GM10847 (cell line): ENCODE results near the gene ELF1.

Experiments used
- POLR2A ChIP-seq: IDR thresholded peaks from 2 replicates; pipeline ENCODE4 v1.6.1; 2011; ENCODE audit not compliant: insufficient read length; ENCODE audit errors: extremely low read depth

ELF1 gene

DNA sequence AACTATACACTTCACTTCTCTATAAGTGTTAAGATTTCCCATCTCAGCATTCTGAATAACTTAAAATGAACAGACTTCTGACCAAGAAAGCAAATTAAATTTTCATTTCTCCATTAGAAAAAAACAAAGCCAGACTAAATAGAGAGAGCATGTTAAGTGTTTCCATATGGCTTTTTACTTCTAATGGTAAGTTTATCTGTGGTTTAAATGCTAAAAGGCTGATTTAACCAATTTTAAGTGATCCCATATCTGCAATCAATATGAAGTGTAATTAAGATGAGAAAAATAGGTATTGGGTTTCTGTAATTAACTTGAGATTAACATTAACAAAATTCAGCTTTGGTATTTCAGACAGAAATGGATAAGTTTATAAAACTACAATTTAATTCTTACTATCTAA, 107.8 kb downstream of the ELF1 start:
- TF ChIP-seq POLR2A = no peak

DNA sequence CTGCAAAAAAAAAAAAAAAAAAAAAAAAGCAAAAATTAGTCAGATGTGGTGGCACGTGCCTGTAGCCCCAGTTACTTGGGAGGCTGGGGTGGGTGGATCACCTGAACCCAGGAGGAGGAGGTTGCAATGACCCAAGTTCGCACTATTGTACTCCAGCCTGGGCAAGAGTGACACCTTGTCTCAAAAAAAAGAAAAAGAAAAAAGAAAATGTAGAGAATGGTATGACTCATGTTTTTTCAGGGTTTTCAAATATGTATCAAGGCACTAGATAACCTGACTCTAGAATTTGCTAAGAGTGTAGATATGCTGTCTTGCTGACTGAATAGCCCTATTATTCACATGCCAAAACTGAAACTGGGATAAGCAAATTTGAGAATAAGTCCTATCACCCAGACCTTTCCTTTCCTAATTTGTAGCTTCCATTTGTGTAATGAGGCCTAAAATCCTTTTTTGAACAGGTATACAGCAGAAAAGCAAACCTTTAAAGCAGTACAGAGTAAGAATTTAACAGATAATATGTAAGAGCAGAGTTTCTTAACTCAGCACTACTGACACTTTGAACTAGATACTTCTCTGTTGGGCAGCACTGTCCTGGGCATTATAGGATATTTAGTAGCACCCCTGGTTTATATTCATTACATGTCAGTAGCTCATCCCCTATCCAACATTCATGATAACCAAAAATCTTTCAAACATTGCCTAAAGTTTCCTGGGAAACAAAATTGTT, 108.6 kb downstream of the ELF1 start:
- no peak for TF ChIP-seq POLR2A

DNA sequence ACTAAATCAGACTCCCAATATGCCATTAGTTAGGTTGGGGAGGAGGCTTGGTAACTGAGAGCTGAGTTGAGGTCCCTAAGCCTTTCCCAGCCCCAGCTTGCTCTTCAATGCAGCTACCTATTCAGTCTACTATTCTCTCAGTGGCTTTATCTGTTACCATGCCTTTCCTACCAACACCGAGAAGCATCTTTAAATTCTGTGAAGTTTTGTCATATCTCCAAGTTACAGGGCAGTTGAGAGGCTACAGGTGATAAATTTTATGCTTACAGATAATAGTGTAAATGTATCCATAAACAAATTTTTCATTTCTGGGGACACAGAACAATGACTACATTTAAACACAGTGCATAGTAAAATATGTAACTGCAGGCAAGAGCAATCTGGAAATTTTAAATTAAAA, 110.6 kb downstream of the ELF1 start:
- TF ChIP-seq POLR2A = no peak

DNA sequence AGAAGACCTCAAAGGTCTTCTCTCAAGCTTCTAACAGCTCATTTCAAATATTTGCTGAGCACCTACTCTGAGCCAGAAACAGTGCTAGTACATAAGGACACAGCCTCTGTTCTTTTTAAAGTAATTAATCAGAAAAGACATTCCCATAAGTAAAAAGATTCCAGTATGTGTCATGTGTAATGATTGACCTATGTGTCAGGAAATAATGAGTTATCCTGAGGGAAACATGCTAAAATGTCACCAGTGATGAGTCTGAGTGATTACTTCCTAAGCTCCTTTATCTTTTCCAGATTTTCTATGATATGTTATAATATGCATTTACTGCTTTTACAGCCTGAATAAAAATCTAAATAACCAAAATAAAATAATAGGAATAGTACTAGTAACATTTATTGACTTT, 122.1 kb downstream of the ELF1 start:
- no peak for TF ChIP-seq POLR2A

DNA sequence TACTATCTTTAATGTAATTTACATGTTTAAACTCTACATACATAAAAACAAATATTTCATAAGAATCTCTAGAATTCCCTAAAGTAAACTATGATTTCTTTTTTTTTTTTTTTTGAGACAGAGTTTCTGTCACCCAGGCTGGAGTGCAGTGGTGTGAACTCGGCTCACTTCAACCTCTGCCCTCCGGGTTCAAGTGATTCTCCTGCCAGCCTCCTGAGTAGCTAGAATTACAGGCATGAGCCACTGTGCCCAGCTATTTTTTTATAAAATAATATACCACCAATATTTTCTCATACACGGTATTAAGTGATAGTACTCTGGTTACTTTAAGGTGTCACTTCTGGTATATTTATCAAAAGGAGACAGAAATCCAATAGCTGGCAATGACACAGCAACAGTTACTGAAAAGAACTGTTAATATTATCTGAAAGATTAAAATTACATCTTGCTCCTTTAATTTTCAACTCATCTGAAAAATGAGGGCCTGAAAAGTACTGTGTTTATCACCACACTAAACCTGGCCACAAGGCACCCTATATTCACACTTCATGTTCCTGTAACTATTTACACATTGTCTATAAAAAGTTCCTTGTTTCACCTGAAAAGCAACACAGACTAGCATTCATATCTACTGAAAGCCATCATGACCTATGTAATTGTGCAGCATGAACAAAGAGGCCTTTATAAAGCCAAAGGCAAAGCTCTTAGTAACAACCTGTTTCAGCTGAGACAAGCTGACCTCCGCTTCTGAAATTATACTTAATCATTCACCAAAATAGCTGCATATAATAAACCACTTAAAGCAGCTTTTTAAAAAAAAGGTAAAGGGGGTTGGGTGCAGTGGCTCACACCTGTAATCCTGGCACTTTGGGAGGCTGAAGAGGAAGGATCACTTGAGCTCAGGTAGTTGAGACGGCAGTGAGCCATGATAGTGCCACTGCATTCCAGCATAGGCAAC, 123.6 kb downstream of the ELF1 start:
- TF ChIP-seq POLR2A = no peak

DNA sequence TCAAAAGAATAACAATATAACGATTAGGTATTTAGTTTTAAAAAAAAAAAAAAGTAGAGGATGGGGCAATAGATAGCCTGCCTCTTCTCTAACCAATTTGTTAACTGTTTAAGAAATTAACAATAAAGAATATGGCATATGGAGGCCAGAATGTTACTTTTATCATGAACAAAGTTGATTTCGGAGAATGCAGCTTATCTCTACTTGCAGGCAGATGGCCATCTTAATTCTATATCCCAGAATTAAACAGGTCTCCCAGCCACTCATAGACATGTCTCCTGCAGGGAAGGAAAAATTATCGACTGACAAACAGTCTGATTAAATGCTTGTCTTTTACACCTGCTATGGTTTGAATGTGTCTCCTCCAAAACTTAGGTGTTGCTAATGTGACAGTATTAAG, 133.1 kb downstream of the ELF1 start:
- TF ChIP-seq POLR2A = no peak
